Measurements from ENCODE around the gene MLST8. TPM values are rescaled to one million over a fixed set of nuclear protein-coding genes. Genes with fewer than 3 reads are reported as not detected.

The MLST8 gene
- polyA plus RNA-seq, 3 donors = 29.9 to 54.3 (median 30.5) TPM

DNA sequence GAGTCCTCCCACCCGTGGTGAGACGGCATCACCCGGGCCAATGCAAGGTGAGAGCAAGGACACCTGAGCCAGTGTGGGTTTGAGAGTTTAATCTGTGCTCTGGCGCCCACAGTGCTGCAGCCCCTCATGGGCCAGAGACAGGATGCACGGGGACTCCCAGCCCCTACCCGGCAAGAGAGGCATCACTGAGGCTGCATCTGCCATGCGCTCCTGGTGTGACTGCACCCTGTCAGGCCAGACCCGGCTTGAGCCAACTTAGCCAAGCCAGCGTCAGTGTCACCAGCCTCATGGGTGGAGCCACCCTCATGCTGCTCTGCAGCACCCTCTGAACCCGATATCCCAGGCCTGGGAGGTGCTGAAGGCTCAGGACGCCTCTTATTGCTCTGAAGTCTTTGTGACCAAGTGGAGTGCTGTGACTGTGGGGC is 6.7 kb downstream of the MLST8 start:
- Histone ChIP-seq H3K9me3 (replicated peaks in 1 of 2; ENCODE audit: control insufficient read depth in 1 of 2, insufficient read depth in 1 of 2, low read length in 2 of 2) (no peaks in the 10 kb centered on the region), H2AFZ (ENCODE audit: insufficient read depth, low read depth, low read length, poor library complexity, severe bottlenecking) (no peak overlapping the region), H4K20me1 (ENCODE audit: insufficient read depth, low read length) (peaks cover 43% of the 10 kb centered on the region), H3K27me3 (ENCODE audit: control insufficient read depth in 2 of 2, insufficient read depth in 2 of 2, low read length in 2 of 2) (no peaks in the 10 kb centered on the region), H3K4me3 (replicated peaks in 1 of 3; ENCODE audit: low read depth in 2 of 3, low read length in 3 of 3) (no peak overlapping the region), H3K27ac (ENCODE audit: low read depth in 1 of 2, low read length in 2 of 2) (peak overlapping the region; percentile 53 to 63), H3K4me2 (replicated peaks; ENCODE audit: extremely low read depth, low read length, poor library complexity, severe bottlenecking) (peak overlapping the region; percentile 86), H3K36me3 (replicated peaks in 1 of 2; ENCODE audit: control insufficient read depth in 1 of 2, insufficient read depth in 2 of 2, low read length in 2 of 2) (peaks cover 29 to 35% of the 10 kb centered on the region in 2 donors), H3K79me2 (ENCODE audit: insufficient read depth, low read length) (peaks cover 36% of the 10 kb centered on the region), H3K4me1 (ENCODE audit: control insufficient read depth in 1 of 2, insufficient read depth in 2 of 2, low read length in 2 of 2) (peaks cover 25 to 31% of the 10 kb centered on the region in 2 donors), H3K9ac (ENCODE audit: insufficient read depth, low read length, poor library complexity, severe bottlenecking) (no peak overlapping the region)
- H3K27me3 Mint-ChIP-seq (ENCODE audit: low read depth in 3 of 3) = peaks cover 0 to 6% (median 0%) of the 10 kb centered on the region in 3 donors
- no peak for DNase-seq
- H3K36me3 Mint-ChIP-seq = peaks cover 23 to 41% of the 10 kb centered on the region in 2 donors
- 93% methylated on average over 8 of the region's 11 CpGs for WGBS (ENCODE audit: insufficient coverage)
- peaks cover 31% of the 10 kb centered on the region for H3K4me1 Mint-ChIP-seq
- H3K4me3 Mint-ChIP-seq = no peak overlapping the region
- H3K9me3 Mint-ChIP-seq = peaks cover 0 to 2% (median 0%) of the 10 kb centered on the region in 7 donors
- intact Hi-C loops (cut with micrococcal nuclease) = no loop called here
- TF ChIP-seq CTCF (IDR thresholded peaks at IDR 0.05) = no peak
- H3K27ac Mint-ChIP-seq = peak overlapping the region in 5 of 7 donors; percentile 56 to 83 (median 72)

DNA sequence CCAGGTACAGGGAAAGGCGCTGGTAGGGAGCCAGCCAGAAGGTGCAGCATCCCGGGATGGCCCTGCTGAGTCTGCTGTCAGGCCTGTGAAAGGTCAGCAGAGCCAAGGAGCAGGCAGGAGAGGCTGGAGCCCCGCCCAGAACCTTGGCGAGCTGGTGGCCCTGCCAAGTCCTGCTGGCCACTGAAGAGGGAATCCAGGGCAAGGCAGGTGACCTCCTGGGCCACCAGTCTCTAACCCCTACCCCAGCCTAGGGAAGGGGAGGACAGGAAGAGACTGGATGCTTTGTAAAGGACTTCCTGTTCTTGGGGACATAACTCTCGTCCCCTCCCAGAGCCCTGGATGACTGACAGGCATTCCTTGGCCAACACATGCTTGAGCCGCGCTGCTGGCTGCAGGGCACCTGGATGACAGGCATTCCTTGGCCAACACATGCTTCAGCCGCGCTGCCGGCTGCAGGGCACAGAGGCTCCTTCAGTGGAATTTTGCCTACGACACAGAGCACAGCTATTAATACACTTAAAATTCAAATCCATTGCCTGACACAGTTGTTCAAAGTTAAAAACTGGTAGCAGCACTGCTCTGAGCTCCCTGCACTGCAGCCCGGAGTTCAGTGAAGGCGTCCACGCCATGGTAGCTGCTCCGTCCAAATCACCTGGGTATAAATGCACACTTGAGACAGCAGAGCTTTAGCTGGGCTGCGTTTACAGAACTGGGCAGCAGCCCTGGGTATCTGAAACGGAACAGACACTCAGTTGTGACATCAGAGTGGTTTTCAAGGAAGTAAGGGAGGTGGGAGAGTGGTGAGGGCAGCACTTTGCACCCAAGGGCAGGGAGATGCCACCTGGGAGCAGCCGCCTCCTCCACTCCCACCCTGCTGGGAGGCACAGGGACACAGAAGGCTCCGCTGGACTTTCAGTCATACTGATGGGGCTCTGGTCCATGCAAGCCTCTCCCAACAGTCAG is 7.4 kb downstream of the MLST8 start:
- WGBS (ENCODE audit: insufficient coverage) = 82% methylated on average over 14 of the region's 19 CpGs
- H3K36me3 ChIP-seq (replicated peaks in 1 of 2; ENCODE audit: control insufficient read depth in 1 of 2, insufficient read depth in 2 of 2, low read length in 2 of 2) = peaks cover 23 to 28% of the 10 kb centered on the region in 2 donors
- peak overlapping the region; percentile 40 for H3K9ac ChIP-seq (ENCODE audit: insufficient read depth, low read length, poor library complexity, severe bottlenecking)
- Mint-ChIP-seq H3K36me3 (peaks cover 19 to 34% of the 10 kb centered on the region in 2 donors), H3K27me3 (ENCODE audit: low read depth in 3 of 3) (peaks cover 0 to 6% (median 0%) of the 10 kb centered on the region in 3 donors), H3K9me3 (peaks cover 0 to 2% (median 0%) of the 10 kb centered on the region in 7 donors), H3K27ac (peak overlapping the region; percentile 68 to 93 (median 79)), H3K4me3 (peak overlapping the region; percentile 70 to 79), H3K4me1 (peaks cover 25% of the 10 kb centered on the region)
- H3K4me2 ChIP-seq (replicated peaks; ENCODE audit: extremely low read depth, low read length, poor library complexity, severe bottlenecking) = peak overlapping the region; percentile 86
- H3K4me3 ChIP-seq (replicated peaks in 1 of 3; ENCODE audit: low read depth in 2 of 3, low read length in 3 of 3) = peak overlapping the region in 1 of 3 experiments; percentile 83
- no peaks in the 10 kb centered on the region for H3K9me3 ChIP-seq (replicated peaks in 1 of 2; ENCODE audit: control insufficient read depth in 1 of 2, insufficient read depth in 1 of 2, low read length in 2 of 2)
- peak; percentile 27 to 56 (median 34) for DNase-seq
- intact Hi-C loops (cut with micrococcal nuclease) = no loop called here
- no peak overlapping the region for H2AFZ ChIP-seq (ENCODE audit: insufficient read depth, low read depth, low read length, poor library complexity, severe bottlenecking)
- no peak for TF ChIP-seq CTCF (IDR thresholded peaks at IDR 0.05)
- peaks cover 22 to 28% of the 10 kb centered on the region in 2 donors for H3K4me1 ChIP-seq (ENCODE audit: control insufficient read depth in 1 of 2, insufficient read depth in 2 of 2, low read length in 2 of 2)
- peak overlapping the region; percentile 53 to 63 for H3K27ac ChIP-seq (ENCODE audit: low read depth in 1 of 2, low read length in 2 of 2)
- peaks cover 39% of the 10 kb centered on the region for H4K20me1 ChIP-seq (ENCODE audit: insufficient read depth, low read length)
- no peaks in the 10 kb centered on the region for H3K27me3 ChIP-seq (ENCODE audit: control insufficient read depth in 2 of 2, insufficient read depth in 2 of 2, low read length in 2 of 2)
- H3K79me2 ChIP-seq (ENCODE audit: insufficient read depth, low read length) = peaks cover 32% of the 10 kb centered on the region

Data from CD14-positive monocyte (primary cell).